HEK293T (cell line): ENCODE data around the gene OPTC.

Experiments used
- BHLHE40 ChIP-seq: fragments of 450-650 bp; IDR thresholded peaks from 2 replicates; pipeline ENCODE4 v1.6.1; 2016; ENCODE audit warnings: mild to moderate bottlenecking, moderate library complexity, borderline replicate concordance
- L3MBTL2 ChIP-seq: fragments of 450-650 bp; conservative IDR thresholded peaks from 2 replicates; pipeline ENCODE4 v1.6.1; 2016; ENCODE audit warnings: mild to moderate bottlenecking
- NFRKB ChIP-seq: fragments of 450-650 bp; IDR thresholded peaks from 2 replicates; pipeline ENCODE4 v1.6.1; 2016; ENCODE audit warnings: mild to moderate bottlenecking, moderate library complexity
- SP1 ChIP-seq: fragments of 450-650 bp; IDR thresholded peaks from 2 replicates; pipeline ENCODE4 v1.6.1; 2017
- SUZ12 ChIP-seq: fragments of 450-650 bp; IDR thresholded peaks from 2 replicates; pipeline ENCODE4 v1.6.1; 2016; ENCODE audit warnings: mild to moderate bottlenecking
- TARDBP ChIP-seq: fragments of 450-650 bp; IDR thresholded peaks from 2 replicates; pipeline ENCODE4 v1.6.1; 2016

DNA sequence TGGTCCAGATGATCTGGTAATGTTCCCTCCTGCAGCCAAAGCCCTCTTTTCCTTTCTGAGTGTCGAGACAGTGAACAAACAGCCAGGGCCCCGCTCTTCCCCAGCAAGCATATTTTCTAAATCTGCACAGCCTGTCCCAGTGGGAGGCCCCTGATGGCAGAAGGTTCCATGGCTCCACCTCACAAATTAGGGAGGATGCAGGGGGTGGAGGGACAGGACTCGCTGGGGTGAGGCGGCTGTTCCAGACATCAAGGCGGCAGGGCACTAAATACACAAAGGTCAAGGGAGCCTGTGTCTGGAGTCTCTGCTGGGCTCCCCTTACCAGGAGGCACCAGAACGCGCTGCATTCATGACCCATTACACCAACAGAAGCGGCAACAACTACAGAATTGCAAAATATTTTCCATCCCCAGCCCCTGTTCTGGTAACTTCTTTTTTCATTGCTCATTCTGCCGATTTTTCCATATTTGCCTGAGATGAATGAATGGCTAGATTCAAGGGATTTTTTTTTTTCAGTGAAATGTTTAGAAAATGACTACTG is 45.4 kb upstream of the OPTC start:
- TF ChIP-seq NFRKB (no peak), SUZ12 (no peak), TARDBP (no peak), SP1 (no peak), BHLHE40 (no peak), L3MBTL2 (no peak)
